Stimulated activated CD8-positive, alpha-beta memory T cell treated with anti-CD3 and anti-CD28 coated beads, Interleukin-15, amount 100 ng/mL, for 48 hours (primary cell): ENCODE measurements around the gene CARMIL1.
"Not testable (repeated sequence)": the region's sequence is repeated elsewhere in the genome, so short reads cannot be mapped to it uniquely, and the experiment has no call there.

Experiments used
- DNase-seq, 2 donors: peaks; one replicate each; pipeline ENCODE4 v3.0.0-alpha.2; 2020; ENCODE audit warnings: low read depth in 2 of 2

Gene CARMIL1

DNA sequence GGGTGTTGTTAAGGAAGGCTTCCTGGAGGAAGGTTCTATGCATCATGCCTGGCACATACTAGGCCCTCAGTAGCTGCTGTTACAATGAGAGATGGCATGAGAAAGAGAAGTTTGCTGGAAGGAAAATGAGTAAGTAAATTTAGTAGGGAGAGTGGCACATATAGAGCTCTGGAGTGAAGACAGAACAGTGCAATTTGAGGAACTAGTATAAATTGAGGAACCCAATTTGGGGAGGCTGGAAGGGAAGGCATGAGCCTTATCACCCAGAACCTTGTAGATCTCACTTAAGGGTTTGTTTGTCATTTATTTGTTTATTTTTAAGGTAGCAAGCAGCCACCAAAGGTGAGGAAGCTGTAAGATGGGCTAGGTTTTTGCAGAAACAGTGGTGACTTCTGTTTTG lies 285.8 kb downstream of the CARMIL1 start:
- DNase-seq, result no peak

- no peak for DNase-seq
Measured at GRCh38 chr6:25570578-25570977, 291.4 kb downstream of the CARMIL1 start.

GRCh38 chr6:25576919-25577318 lies 297.7 kb downstream of the CARMIL1 start:
- DNase-seq, result no peak

DNA sequence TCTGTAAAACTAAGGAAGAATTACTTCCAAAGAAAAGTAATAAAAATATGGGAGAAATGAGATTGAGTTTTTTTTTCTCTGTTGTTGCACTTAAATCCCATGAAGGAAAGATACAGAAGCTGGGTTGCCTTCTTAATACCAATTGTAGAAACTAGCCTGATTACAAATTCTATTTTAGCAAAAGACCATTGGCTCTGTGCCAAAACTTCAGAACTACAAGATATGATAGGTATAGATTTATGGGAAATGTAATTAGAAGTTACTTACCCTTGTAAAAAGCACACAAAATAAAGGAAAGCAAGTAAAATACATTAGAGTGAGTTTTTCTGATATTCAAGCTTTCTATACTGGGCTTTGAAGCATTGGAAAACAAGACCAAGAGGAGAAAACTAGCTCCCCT lies 299.4 kb downstream of the CARMIL1 start:
- no peak for DNase-seq

GRCh38 chr6:25579391-25579883 lies 300.3 kb downstream of the CARMIL1 start:
- DNase-seq, result no peak

DNA sequence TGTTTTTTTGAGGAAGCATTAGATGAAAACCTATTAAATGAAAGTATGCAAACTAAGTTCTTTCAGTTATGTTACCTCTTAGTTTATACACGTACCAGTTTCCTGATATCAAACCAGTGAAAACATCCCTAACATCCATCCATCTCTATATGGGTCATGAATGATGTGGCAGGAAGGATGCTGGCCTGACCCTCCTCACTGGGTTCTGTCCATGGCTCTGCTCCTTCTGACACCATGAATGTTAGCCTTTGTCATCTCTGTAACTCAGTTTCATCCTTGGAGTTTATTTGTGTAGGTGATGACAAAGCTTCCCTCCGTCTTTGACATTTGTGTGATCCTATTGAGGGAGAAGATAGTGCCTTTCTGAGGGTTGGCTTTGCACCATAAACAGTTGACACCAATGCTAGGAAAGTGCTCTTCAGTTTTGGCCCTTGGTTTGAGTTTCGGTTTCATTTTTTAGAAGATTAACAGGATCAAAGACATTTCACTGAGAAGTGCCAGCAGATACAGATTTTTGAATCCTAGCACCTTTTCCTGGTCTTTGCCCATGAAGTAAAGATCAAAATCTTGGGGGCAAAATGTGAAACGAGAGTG lies 300.8 kb downstream of the CARMIL1 start:
- no peak for DNase-seq

- DNase-seq, result no peak
Measured at GRCh38 chr6:25582101-25582500, 302.9 kb downstream of the CARMIL1 start.

GRCh38 chr6:25583099-25583498 lies 303.9 kb downstream of the CARMIL1 start:
- no peak for DNase-seq

DNA sequence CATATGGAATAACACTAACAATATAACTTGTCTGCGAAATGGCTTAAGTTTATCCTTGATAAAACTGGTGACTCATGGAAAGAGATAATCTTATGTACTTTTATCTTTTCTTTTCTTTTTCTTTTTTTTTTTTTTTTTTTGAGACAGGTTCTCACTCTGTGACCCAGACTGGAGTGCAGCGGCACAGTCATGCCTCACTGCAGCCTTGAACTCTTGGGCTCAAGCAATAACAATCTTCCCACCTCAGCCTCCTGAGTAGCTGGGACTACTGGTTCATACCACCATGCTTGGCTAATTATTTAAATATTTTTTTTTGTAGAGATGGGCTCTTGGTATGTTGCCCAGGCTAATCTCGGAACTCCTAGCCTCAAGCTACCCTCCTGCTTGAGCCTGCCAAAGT lies 304.7 kb downstream of the CARMIL1 start:
- DNase-seq, result no peak

DNA sequence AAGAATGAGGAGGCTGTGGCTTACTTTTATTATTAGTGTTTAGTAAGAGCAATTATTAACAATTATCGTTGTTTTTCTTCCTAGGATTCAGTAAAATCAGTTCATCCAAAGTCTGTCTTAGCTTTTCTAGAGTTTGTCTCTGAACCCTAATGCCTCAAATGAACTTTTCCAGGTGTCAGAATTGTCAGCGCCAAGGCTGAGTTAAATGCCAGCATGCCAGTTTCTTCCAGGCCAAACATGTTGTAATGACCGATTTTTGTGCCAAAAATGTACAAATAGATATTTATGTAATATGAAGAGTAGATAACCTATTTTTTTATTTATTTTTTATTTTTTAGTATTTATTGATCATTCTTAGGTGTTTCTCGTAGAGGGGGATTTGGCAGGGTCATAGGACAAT lies 306.1 kb downstream of the CARMIL1 start:
- DNase-seq, result no peak

- DNase-seq, result not testable (repeated sequence)
Measured at GRCh38 chr6:25586119-25586518, 306.9 kb downstream of the CARMIL1 start.

DNA sequence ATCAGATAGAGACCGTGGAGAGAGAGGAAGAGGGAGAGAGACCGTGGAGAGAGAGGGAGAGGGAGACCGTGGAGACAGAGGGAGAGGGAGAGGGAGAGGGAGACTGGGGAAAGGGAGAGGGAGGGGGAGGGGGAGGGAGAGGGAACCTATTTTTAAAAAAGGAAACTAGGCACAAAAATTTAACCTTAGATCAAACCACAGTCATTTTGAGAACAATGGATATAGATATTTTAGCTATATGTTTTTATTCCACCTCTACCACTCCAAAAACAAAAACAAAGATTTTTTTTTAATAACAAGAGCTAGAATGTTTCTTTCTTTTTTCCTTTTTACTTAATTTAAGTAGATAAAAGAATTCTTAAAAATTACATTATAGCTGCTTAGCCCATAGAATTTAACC lies 307.8 kb downstream of the CARMIL1 start:
- no peak for DNase-seq

GRCh38 chr6:25590986-25591385 lies 311.8 kb downstream of the CARMIL1 start:
- no peak for DNase-seq

- no peak for DNase-seq
Measured at GRCh38 chr6:25596928-25597818, 318.0 kb downstream of the CARMIL1 start.

GRCh38 chr6:25599516-25600085 lies 320.4 kb downstream of the CARMIL1 start:
- no peak for DNase-seq

GRCh38 chr6:25601800-25602673 lies 322.9 kb downstream of the CARMIL1 start:
- DNase-seq, result no peak

GRCh38 chr6:25602674-25602982 lies 323.5 kb downstream of the CARMIL1 start:
- no peak for DNase-seq

- no peak for DNase-seq
Measured at GRCh38 chr6:25603251-25603650, 324.1 kb downstream of the CARMIL1 start.

DNA sequence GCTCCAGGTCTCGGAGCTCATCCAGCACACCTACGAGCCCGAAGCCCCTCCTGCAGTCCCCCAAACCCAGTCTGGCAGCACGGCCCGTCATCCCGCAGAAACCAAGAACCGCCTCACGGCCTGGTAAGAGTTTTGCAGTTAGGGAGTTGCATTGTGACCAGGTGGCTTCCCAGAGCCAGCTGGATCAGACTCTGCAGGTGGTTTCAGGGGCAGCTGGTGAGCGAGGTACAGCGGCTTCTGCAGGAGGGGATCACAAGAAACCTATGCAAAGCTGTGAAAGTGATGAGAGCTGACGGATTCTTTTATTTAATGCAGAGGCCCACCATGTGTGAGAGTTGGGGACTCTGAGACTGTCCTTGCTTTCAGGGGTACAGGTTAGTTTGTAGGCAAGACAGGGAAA lies 327.0 kb downstream of the CARMIL1 start:
- DNase-seq, result no peak

- DNase-seq, result no peak
Measured at GRCh38 chr6:25608558-25609174, 329.5 kb downstream of the CARMIL1 start.

GRCh38 chr6:25612666-25613065 lies 333.5 kb downstream of the CARMIL1 start:
- DNase-seq, result no peak

DNA sequence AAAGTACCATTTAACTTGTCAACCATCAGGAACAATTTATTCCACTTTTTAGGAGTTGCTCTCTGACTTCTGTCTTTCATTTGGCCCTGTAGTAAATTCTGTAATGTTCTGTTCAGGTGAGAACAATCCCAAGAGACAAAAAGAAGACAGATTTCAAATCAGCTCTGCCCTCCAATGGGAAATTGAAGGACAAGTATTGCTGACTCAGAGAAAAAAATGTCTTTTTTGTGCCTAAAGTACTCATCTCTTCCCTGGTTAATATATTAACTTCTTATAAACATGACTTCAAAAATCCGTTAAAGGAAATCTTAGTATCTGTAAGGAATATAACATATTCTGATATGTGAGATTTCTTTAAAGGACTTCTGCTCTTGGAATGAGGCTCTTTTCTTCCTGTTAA lies 334.2 kb downstream of the CARMIL1 start:
- no peak for DNase-seq
